AG09309 (cell line): ENCODE results near the gene ACP4.
"Not testable (repeated sequence)": the region's sequence is repeated elsewhere in the genome, so short reads cannot be mapped to it uniquely, and the experiment has no call there.

Experiments used
- DNase-seq: peaks from one replicate; pipeline ENCODE4 v3.0.0-alpha.2; 2010; ENCODE audit warnings: low read depth
- H3K4me3 ChIP-seq: 2 replicates; pipeline ENCODE4 v1.5.1; 2011; ENCODE audit warnings: mild to moderate bottlenecking, low read depth, low read length, moderate library complexity; ENCODE audit not compliant: control insufficient read depth
- TF ChIP-seq, protein P1 (sequence below): IDR thresholded peaks from 2 replicates; pipeline ENCODE4 v1.5.1; 2011; ENCODE audit warnings: mild to moderate bottlenecking, low read depth, low read length, inconsistent platforms; ENCODE audit not compliant: insufficient read depth, control insufficient read depth; ENCODE audit errors: missing control alignments

ACP4 gene

DNA sequence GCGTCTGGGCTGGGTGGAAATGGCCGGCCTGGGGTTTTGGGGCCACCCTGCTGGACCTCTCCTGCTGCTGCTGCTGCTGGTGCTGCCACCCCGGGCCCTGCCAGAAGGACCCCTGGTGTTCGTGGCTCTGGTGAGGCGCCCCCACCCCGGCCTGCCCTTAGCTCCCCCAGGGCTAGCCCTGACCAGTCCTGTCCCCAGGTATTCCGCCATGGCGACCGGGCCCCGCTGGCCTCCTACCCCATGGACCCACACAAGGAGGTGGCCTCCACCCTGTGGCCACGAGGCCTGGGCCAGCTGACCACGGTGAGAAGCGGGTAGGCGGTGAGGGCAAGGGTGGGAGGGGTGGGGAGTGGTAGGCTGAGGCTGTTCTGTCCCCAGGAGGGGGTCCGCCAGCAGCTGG is at the start of gene ACP4:
Gene ACP4, plus strand, starts transcription at position 20 of the 400 bp plus-strand sequence. Its CDS starts 0 bp downstream, at position 20.
- no peak within 1 kb of the TSS for H3K4me3 ChIP-seq
- no peak for DNase-seq
- TF ChIP-seq, protein P1, sequence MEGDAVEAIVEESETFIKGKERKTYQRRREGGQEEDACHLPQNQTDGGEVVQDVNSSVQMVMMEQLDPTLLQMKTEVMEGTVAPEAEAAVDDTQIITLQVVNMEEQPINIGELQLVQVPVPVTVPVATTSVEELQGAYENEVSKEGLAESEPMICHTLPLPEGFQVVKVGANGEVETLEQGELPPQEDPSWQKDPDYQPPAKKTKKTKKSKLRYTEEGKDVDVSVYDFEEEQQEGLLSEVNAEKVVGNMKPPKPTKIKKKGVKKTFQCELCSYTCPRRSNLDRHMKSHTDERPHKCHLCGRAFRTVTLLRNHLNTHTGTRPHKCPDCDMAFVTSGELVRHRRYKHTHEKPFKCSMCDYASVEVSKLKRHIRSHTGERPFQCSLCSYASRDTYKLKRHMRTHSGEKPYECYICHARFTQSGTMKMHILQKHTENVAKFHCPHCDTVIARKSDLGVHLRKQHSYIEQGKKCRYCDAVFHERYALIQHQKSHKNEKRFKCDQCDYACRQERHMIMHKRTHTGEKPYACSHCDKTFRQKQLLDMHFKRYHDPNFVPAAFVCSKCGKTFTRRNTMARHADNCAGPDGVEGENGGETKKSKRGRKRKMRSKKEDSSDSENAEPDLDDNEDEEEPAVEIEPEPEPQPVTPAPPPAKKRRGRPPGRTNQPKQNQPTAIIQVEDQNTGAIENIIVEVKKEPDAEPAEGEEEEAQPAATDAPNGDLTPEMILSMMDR = no peak

- TF ChIP-seq, protein P1 = no peak
- H3K4me3 ChIP-seq = no peak overlapping the region
- no peak for DNase-seq
Observed at GRCh38 chr19:50741179-50741933, 48.9 kb upstream of the ACP4 start.

DNA sequence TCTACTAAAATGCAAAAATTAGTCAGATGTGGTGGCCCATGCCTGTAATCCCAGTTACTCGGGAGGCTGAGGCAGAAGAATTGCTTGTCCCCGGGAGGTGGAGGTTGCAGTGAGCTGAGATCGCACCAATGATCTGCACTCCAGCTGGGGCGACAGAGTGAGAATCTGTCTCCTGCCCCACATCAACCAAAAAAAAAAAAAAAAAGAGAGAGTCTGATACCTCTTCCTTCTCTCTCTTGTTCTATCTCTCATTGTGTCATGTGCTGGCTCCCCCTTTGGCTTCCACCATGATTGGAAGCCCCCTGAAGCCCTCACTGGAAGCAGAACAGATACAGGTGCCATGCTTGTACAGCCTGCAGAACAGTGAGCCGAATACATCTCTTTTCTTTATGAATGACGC is 46.7 kb upstream of the ACP4 start:
- no peak overlapping the region for H3K4me3 ChIP-seq
- no peak for DNase-seq

GRCh38 chr19:50745221-50745620 is 45.0 kb upstream of the ACP4 start:
- TF ChIP-seq, protein P1 = no peak
- DNase-seq = no peak
- no peak overlapping the region for H3K4me3 ChIP-seq

More for the DNA sequence above, 46.7 kb upstream of the ACP4 start:
- TF ChIP-seq, protein P1 = no peak

GRCh38 chr19:50747141-50747540 is 43.1 kb upstream of the ACP4 start:
- H3K4me3 ChIP-seq, DNase-seq: not testable (repeated sequence)

- H3K4me3 ChIP-seq = no peak overlapping the region
- DNase-seq = no peak
- TF ChIP-seq, protein P1 = no peak
Observed at GRCh38 chr19:50749490-50749889, 40.7 kb upstream of the ACP4 start.

- no peak for DNase-seq
- no peak overlapping the region for H3K4me3 ChIP-seq
- TF ChIP-seq, protein P1 = no peak
Observed at GRCh38 chr19:50750010-50750409, 40.2 kb upstream of the ACP4 start.
